ENCODE measurements around the gene ERMARD. TPM values are rescaled to one million over a fixed set of nuclear protein-coding genes. Genes with fewer than 3 reads are reported as not detected.

Gene ERMARD
- total RNA-seq, 1 donor from 2014 or later = 34.2 TPM

DNA sequence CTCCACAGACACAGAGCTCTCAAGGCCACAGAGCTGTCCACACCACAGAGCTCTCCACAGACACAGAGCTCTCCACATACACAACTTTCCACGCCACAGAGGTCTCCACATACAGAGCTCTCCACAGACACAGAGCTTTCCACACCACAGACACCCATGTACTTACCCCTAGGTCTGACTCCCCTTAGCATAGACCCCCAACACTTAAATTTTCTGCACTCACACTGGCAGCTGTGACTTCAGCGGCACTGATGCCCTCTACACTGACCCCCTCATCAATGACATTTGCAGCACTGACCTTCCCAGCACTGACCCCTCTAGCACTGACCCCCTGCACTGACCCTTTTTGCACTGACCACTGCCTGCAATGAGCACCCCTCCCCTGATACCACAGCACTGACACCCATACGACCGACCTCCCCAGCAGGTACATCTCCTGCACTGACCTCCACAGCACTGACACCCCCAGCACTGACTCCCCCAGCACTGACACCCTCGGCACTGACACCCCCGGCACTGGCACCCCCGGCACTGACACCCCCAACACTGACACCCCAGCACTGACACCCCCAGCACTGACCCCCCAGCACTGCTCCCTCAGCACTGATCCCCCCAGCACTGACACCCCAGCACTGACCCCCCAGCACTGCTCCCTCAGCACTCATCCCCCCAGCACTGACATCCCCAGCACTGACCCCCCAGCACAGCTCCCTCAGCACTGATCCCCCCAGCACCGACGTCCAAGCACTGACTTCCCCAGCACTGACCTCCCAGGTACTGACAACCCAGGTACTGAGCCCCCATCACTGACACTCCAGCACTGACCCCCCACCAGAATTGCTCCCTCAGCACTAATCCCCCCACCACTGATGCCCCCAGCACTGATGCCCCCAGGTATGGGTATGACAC, 56.5 kb downstream of the ERMARD start:
- Histone ChIP-seq H3K36me3 (ENCODE audit: control insufficient read depth, insufficient read depth, low read length) (no peaks in the 10 kb centered on the region), H3K27me3 (ENCODE audit: control insufficient read depth, insufficient read depth, low read length) (peaks cover 35% of the 10 kb centered on the region), H3K4me3 (ENCODE audit: low read depth, low read length) (no peak overlapping the region)
- no peak for DNase-seq (ENCODE audit: low read depth)
- TF ChIP-seq, protein P1, sequence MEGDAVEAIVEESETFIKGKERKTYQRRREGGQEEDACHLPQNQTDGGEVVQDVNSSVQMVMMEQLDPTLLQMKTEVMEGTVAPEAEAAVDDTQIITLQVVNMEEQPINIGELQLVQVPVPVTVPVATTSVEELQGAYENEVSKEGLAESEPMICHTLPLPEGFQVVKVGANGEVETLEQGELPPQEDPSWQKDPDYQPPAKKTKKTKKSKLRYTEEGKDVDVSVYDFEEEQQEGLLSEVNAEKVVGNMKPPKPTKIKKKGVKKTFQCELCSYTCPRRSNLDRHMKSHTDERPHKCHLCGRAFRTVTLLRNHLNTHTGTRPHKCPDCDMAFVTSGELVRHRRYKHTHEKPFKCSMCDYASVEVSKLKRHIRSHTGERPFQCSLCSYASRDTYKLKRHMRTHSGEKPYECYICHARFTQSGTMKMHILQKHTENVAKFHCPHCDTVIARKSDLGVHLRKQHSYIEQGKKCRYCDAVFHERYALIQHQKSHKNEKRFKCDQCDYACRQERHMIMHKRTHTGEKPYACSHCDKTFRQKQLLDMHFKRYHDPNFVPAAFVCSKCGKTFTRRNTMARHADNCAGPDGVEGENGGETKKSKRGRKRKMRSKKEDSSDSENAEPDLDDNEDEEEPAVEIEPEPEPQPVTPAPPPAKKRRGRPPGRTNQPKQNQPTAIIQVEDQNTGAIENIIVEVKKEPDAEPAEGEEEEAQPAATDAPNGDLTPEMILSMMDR (IDR thresholded peaks at IDR 0.05; ENCODE audit: insufficient read depth, low read length, poor library complexity, severe bottlenecking) = no peak

DNA sequence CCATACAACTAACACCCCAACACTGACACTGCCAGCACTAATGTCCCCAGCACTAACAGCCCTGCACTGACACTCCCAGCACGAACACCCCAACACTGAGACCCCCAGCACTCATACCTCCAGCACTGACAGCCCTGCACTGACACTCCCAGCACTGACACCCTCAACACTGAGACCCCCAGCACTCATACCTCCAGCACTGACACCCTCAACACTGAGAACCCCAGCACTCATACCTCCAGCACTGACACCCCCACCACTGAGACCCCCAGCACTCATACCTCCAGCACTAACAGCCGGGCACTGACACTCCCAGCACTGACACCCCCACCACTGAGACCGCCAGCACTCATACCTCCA, 57.2 kb downstream of the ERMARD start:
- Histone ChIP-seq H3K36me3 (ENCODE audit: control insufficient read depth, insufficient read depth, low read length) (no peaks in the 10 kb centered on the region), H3K4me3 (ENCODE audit: low read depth, low read length) (no peak overlapping the region), H3K27me3 (ENCODE audit: control insufficient read depth, insufficient read depth, low read length) (peaks cover 35% of the 10 kb centered on the region)
- DNase-seq (ENCODE audit: low read depth) = no peak
- TF ChIP-seq, protein P1 (IDR thresholded peaks at IDR 0.05; ENCODE audit: insufficient read depth, low read length, poor library complexity, severe bottlenecking) = no peak

DNA sequence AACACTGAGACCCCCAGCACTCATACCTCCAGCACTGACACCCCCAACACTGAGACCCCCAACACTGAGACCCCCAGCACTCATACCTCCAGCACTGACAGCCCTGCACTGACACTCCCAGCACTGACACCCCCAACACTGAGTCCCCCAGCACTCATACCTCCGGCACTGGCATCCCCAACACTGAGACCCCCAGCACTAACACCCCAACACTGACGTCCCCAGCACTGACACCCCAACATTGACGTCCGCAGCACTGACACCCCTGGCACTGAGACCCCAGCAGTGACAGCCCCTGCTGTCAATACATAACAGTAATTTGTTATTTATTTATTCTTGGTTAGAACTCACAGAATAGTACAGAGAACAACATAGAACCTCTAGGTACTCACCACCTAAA, 58.0 kb downstream of the ERMARD start:
- no peaks in the 10 kb centered on the region for H3K36me3 ChIP-seq (ENCODE audit: control insufficient read depth, insufficient read depth, low read length)
- no peak overlapping the region for H3K4me3 ChIP-seq (ENCODE audit: low read depth, low read length)
- DNase-seq (ENCODE audit: low read depth) = no peak
- TF ChIP-seq, protein P1 (IDR thresholded peaks at IDR 0.05; ENCODE audit: insufficient read depth, low read length, poor library complexity, severe bottlenecking) = no peak
- H3K27me3 ChIP-seq (ENCODE audit: control insufficient read depth, insufficient read depth, low read length) = peaks cover 29% of the 10 kb centered on the region

DNA sequence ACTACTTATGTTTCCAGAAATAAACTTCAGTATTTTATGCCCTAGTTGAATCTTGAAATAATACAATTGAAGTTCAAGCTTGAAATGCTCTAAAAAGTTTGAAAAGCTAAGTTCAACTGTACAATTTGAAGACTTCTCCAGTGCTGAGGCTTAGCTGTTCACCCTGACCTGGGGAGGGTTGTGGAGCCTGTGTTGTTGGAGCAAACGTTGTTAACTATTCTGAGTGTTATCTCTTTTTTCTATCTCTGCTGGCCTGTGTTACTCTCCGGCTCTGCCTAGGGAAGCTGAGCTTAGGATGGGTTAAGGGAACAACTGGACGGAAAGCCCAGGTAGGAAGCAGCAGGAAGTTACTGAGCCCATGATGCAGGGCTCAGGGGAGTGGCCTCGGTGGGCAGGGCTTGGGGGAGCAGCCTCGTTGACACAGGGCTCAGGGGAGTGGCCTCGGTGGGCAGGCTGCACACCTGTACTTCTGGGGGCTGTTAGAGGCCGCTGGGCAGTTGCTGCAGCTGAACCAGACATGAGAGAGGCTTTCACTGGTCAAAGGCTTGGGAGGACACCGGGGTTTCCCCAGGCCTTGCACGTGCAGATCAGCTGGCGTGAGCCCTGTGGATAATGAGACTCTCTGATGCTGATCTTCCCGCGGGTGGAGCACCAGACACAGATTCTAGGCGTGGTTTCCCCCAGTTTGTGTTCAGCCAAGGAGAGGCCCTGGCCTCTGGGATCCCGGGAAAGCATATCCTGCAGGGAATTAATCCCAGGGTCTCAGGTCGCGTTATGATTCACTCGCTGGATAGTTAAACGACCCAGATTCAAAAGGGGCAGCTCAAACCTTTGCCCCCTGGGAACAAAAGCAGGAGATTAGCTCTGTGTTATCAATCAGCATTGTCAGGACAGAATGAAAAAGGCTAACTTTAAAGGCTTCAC, 58.9 kb downstream of the ERMARD start:
- Histone ChIP-seq H3K27me3 (ENCODE audit: control insufficient read depth, insufficient read depth, low read length) (peaks cover 20% of the 10 kb centered on the region), H3K36me3 (ENCODE audit: control insufficient read depth, insufficient read depth, low read length) (no peaks in the 10 kb centered on the region), H3K4me3 (ENCODE audit: low read depth, low read length) (no peak overlapping the region)
- no peak for DNase-seq (ENCODE audit: low read depth)
- TF ChIP-seq, protein P1 (IDR thresholded peaks at IDR 0.05; ENCODE audit: insufficient read depth, low read length, poor library complexity, severe bottlenecking) = no peak

DNA sequence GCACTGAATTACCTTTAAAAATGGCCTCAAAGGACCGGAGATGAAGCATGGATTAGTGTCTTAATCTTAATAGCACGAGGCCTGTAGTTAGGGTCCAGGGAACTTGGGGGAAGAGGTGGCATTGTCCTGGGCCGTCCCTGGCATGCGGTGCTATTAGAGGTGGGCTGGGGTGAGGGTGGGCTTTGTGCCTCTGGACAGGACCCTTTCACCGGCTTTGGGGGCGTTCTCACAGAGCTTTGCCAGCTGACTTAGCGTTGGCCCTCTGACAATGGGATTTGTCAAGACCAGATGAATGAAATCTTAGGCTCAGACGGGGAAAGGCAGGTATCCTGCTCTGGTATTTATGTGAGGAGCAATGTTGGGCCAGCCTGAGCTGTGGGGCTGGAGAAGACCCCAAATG, 59.6 kb downstream of the ERMARD start:
- DNase-seq (ENCODE audit: low read depth) = no peak
- peaks cover 15% of the 10 kb centered on the region for H3K27me3 ChIP-seq (ENCODE audit: control insufficient read depth, insufficient read depth, low read length)
- TF ChIP-seq, protein P1 (IDR thresholded peaks at IDR 0.05; ENCODE audit: insufficient read depth, low read length, poor library complexity, severe bottlenecking) = no peak
- H3K4me3 ChIP-seq (ENCODE audit: low read depth, low read length) = no peak overlapping the region
- H3K36me3 ChIP-seq (ENCODE audit: control insufficient read depth, insufficient read depth, low read length) = no peaks in the 10 kb centered on the region

Measured in kidney epithelial cell (primary cell).